BJ (cell line): Measurements from ENCODE around the gene TMIGD1. TPM values are rescaled to one million over a fixed set of nuclear protein-coding genes. Genes with fewer than 3 reads are reported as not detected.

ENCODE experiments used
- CTCF ChIA-PET: fragments of 350-600 bp; formaldehyde crosslinking; extraction: SDS; loops from one replicate; lab custom pipeline; 2021; ENCODE audit warnings: antibody characterized with exemption, inconsistent platforms; lab: Yijun Ruan, JAX
- POLR2A ChIA-PET: fragments of 300-600 bp; sonication (Branson Sonifier 250); formaldehyde crosslinking; extraction: SDS; loops from one replicate; lab custom pipeline; 2021; ENCODE audit warnings: antibody characterized with exemption; lab: Charles Lee
- DNase-seq: peaks from one replicate; pipeline ENCODE4 v3.0.0-alpha.2; 2011; ENCODE audit warnings: low read depth
- H3K27me3 ChIP-seq: 2 replicates; pipeline ENCODE4 v1.6.0; 2011; ENCODE audit warnings: low read length; ENCODE audit not compliant: control insufficient read depth, insufficient read depth
- H3K36me3 ChIP-seq: 2 replicates; pipeline ENCODE4 v1.5.1; 2011; ENCODE audit warnings: low read length; ENCODE audit not compliant: control insufficient read depth, insufficient read depth
- H3K4me3 ChIP-seq: 2 replicates; pipeline ENCODE4 v1.5.1; 2011; ENCODE audit warnings: low read depth, mild to moderate bottlenecking, control low read depth, low read length
- polyA plus RNA-seq: library from polyadenylated mRNA; depleted of rRNA; stranded (reverse); fragments of >200 nt; gene quantifications from 2 replicates; pipeline ENCODE4 v1.2.3, GENCODE V29; 2011
- TF ChIP-seq, protein P1 (sequence below): IDR thresholded peaks from 2 replicates; pipeline ENCODE4 v1.5.1; 2011; ENCODE audit warnings: low read depth, mild to moderate bottlenecking, control low read depth, inconsistent platforms, low read length, moderate library complexity; ENCODE audit not compliant: insufficient read depth

The TMIGD1 gene
- polyA plus RNA-seq, 1 experiment: not detected

GRCh38 chr17:30300818-30301217 lies 33.0 kb downstream of the TMIGD1 start:
- ChIA-PET CTCF (interaction anchor here (1.6 kb wide), 1 partner anchor 26 kb away, joined by 3 read pairs; no protein-coding TSS in a partner anchor), POLR2A (interaction anchor here (0.6 kb wide), 1 partner anchor 1007 kb away, joined by 3 read pairs; the partner anchor contains the start of gene NUFIP2)
- no peak for DNase-seq
- Histone ChIP-seq H3K36me3 (no peaks in the 10 kb centered on the region), H3K27me3 (no peaks in the 10 kb centered on the region), H3K4me3 (no peak overlapping the region)
- TF ChIP-seq, protein P1, sequence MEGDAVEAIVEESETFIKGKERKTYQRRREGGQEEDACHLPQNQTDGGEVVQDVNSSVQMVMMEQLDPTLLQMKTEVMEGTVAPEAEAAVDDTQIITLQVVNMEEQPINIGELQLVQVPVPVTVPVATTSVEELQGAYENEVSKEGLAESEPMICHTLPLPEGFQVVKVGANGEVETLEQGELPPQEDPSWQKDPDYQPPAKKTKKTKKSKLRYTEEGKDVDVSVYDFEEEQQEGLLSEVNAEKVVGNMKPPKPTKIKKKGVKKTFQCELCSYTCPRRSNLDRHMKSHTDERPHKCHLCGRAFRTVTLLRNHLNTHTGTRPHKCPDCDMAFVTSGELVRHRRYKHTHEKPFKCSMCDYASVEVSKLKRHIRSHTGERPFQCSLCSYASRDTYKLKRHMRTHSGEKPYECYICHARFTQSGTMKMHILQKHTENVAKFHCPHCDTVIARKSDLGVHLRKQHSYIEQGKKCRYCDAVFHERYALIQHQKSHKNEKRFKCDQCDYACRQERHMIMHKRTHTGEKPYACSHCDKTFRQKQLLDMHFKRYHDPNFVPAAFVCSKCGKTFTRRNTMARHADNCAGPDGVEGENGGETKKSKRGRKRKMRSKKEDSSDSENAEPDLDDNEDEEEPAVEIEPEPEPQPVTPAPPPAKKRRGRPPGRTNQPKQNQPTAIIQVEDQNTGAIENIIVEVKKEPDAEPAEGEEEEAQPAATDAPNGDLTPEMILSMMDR: no peak

GRCh38 chr17:30299000-30299399 lies 34.9 kb downstream of the TMIGD1 start:
- Histone ChIP-seq H3K4me3 (no peak overlapping the region), H3K36me3 (no peaks in the 10 kb centered on the region), H3K27me3 (no peaks in the 10 kb centered on the region)
- no peak for DNase-seq
- ChIA-PET CTCF (interaction anchor here (1.6 kb wide), 1 partner anchor 27 kb away, joined by 3 read pairs; no protein-coding TSS in a partner anchor), POLR2A (no interaction called here)
- TF ChIP-seq, protein P1: peak; percentile 39

GRCh38 chr17:30297715-30298114 lies 36.1 kb downstream of the TMIGD1 start:
- POLR2A ChIA-PET: no interaction called here
- TF ChIP-seq, protein P1: no peak
- CTCF ChIA-PET: interaction anchor here (0.8 kb wide), 1 partner anchor 39 kb away, joined by 3 read pairs; no protein-coding TSS in a partner anchor

GRCh38 chr17:30296499-30297080 lies 37.3 kb downstream of the TMIGD1 start:
- TF ChIP-seq, protein P1: no peak
- H3K27me3 ChIP-seq: no peaks in the 10 kb centered on the region
- CTCF ChIA-PET: interaction anchor here (0.7 to 1.3 kb wide), 4 partner anchors 10 to 192 kb away, joined by 3 read pairs; no protein-coding TSS in a partner anchor
- DNase-seq: no peak
- POLR2A ChIA-PET: no interaction called here
- no peaks in the 10 kb centered on the region for H3K36me3 ChIP-seq
- H3K4me3 ChIP-seq: no peak overlapping the region

More at GRCh38 chr17:30297715-30298114, 36.1 kb downstream of the TMIGD1 start:
- no peak overlapping the region for H3K4me3 ChIP-seq
- DNase-seq: no peak
- no peaks in the 10 kb centered on the region for H3K36me3 ChIP-seq
- H3K27me3 ChIP-seq: no peaks in the 10 kb centered on the region

- POLR2A ChIA-PET: interaction anchor here (0.7 kb wide), 1 partner anchor 794 kb away, joined by 4 read pairs; no protein-coding TSS in a partner anchor
- H3K27me3 ChIP-seq: no peaks in the 10 kb centered on the region
- peak overlapping the region; percentile 62 for H3K4me3 ChIP-seq
- peak; percentile 4 for DNase-seq
- TF ChIP-seq, protein P1: no peak
- CTCF ChIA-PET: interaction anchor here (1.1 to 1.5 kb wide), 3 partner anchors 48 to 187 kb away, joined by 3 to 11 read pairs (median 6); no protein-coding TSS in a partner anchor
- H3K36me3 ChIP-seq: no peaks in the 10 kb centered on the region
These were observed 41.5 kb downstream of the TMIGD1 start for GRCh38 chr17:30292286-30292858.
